ENCODE results near the gene KMO.

KMO gene

GRCh38 chr1:241596633-241597032 lies 64.5 kb downstream of the KMO start:
- DNase-seq, result no peak

GRCh38 chr1:241598249-241598648 lies 66.1 kb downstream of the KMO start:
- DNase-seq, result no peak

- DNase-seq, result peak; percentile 72
Observed at GRCh38 chr1:241600496-241600901, 68.3 kb downstream of the KMO start.

GRCh38 chr1:241603731-241604245 lies 71.6 kb downstream of the KMO start:
- DNase-seq, result peak; percentile 28

GRCh38 chr1:241605146-241605805 lies 73.1 kb downstream of the KMO start:
- no peak for DNase-seq

GRCh38 chr1:241606544-241606943 lies 74.4 kb downstream of the KMO start:
- DNase-seq, result peak; percentile 16

GRCh38 chr1:241607497-241607896 lies 75.3 kb downstream of the KMO start:
- no peak for DNase-seq

GRCh38 chr1:241608379-241609033 lies 76.3 kb downstream of the KMO start:
- peak; percentile 43 for DNase-seq

- no peak for DNase-seq
Observed at GRCh38 chr1:241610056-241610815, 78.1 kb downstream of the KMO start.

- DNase-seq, result peak; percentile 70
Observed at GRCh38 chr1:241611063-241611462, 78.9 kb downstream of the KMO start.

- no peak for DNase-seq
Observed at GRCh38 chr1:241611736-241612135, 79.6 kb downstream of the KMO start.

- peak; percentile 87 for DNase-seq
Observed at GRCh38 chr1:241612533-241613477, 80.6 kb downstream of the KMO start.

GRCh38 chr1:241614144-241614543 lies 82.0 kb downstream of the KMO start:
- no peak for DNase-seq

- DNase-seq, result no peak
Observed at GRCh38 chr1:241614572-241614971, 82.4 kb downstream of the KMO start.

GRCh38 chr1:241615043-241615974 lies 83.1 kb downstream of the KMO start:
- DNase-seq, result no peak

GRCh38 chr1:241617426-241617825 lies 85.2 kb downstream of the KMO start:
- no peak for DNase-seq

GRCh38 chr1:241622669-241623068 lies 90.5 kb downstream of the KMO start:
- DNase-seq, result no peak

GRCh38 chr1:241624935-241625334 lies 92.8 kb downstream of the KMO start:
- no peak for DNase-seq

GRCh38 chr1:241627453-241628259 lies 95.5 kb downstream of the KMO start:
- peak; percentile 76 for DNase-seq

- no peak for DNase-seq
Observed at GRCh38 chr1:241630005-241630404, 97.8 kb downstream of the KMO start.

- DNase-seq, result no peak
Observed at GRCh38 chr1:241630476-241630875, 98.3 kb downstream of the KMO start.

All from fibroblast of upper back skin (primary cell).